ENCODE data around the gene ITIH1.

GRCh38 chr3:52792961-52793695, 15.7 kb downstream of the ITIH1 start:
- TF ChIP-seq CTCF (IDR thresholded peaks at IDR 0.05) (no peak), POLR2A (IDR thresholded peaks at IDR 0.05) (no peak)

Measured in body of pancreas (tissue), 4 donors.